CD14-positive monocyte (primary cell): Measurements from ENCODE around the gene VPS39. TPM values are rescaled to one million over a fixed set of nuclear protein-coding genes. Genes with fewer than 3 reads are reported as not detected.

Experiments used
- DNase-seq, 3 donors: peaks; one replicate each; pipeline ENCODE4 v3.0.0-alpha.2; 2011 to 2022
- H2AFZ ChIP-seq: 2 replicates; pipeline ENCODE4 v1.6.0; 2012; ENCODE audit warnings: mild to moderate bottlenecking, low read depth, low read length, inconsistent platforms; ENCODE audit not compliant: insufficient read depth, poor library complexity, severe bottlenecking
- H3K27ac ChIP-seq, 2 donors: 1 replicate in 1 of 2; 2 replicates in 1 of 2; pipeline ENCODE4 v1.5.1; 2012 to 2013; ENCODE audit warnings: low read length in 2 of 2, control low read depth in 1 of 2, inconsistent platforms in 1 of 2, low read depth in 1 of 2, mild to moderate bottlenecking in 1 of 2
- H3K27me3 ChIP-seq, 2 donors: one replicate each; pipeline versions ENCODE4 v1.6.0 to v1.6.1; 2011 to 2013; ENCODE audit warnings: low read length in 2 of 2; ENCODE audit not compliant: control insufficient read depth in 2 of 2, insufficient read depth in 2 of 2
- H3K36me3 ChIP-seq, 2 donors: replicated peaks in 1 of 2; 1 replicate in 1 of 2; 2 replicates in 1 of 2; pipeline versions ENCODE4 v1.5.1 to v1.6.1; 2012 to 2013; ENCODE audit warnings: low read length in 2 of 2, control low read depth in 1 of 2, inconsistent platforms in 1 of 2, mild to moderate bottlenecking in 1 of 2; ENCODE audit not compliant: insufficient read depth in 2 of 2, control insufficient read depth in 1 of 2
- H3K4me1 ChIP-seq, 2 donors: 1 replicate in 1 of 2; 2 replicates in 1 of 2; pipeline versions ENCODE4 v1.5.1 to v1.6.1; 2012 to 2013; ENCODE audit warnings: low read length in 2 of 2, control low read depth in 1 of 2, inconsistent platforms in 1 of 2, mild to moderate bottlenecking in 1 of 2, moderate library complexity in 1 of 2; ENCODE audit not compliant: insufficient read depth in 2 of 2, control insufficient read depth in 1 of 2
- H3K4me2 ChIP-seq: replicated peaks from 2 replicates; pipeline ENCODE3; 2012; ENCODE audit warnings: low read length, moderate library complexity, mild to moderate bottlenecking; ENCODE audit not compliant: poor library complexity, severe bottlenecking; ENCODE audit errors: extremely low read depth
- H3K4me3 ChIP-seq, 3 experiments: fragments of 200-600 bp in 1 of 3; sonication (generic) in 1 of 3; replicated peaks in 1 of 3; 1 replicate in 2 of 3; 2 replicates in 1 of 3; pipeline ENCODE4 v1.5.1; 2011 to 2013; ENCODE audit warnings: low read length in 3 of 3, mild to moderate bottlenecking in 3 of 3, control low read depth in 2 of 3, low read depth in 2 of 3, inconsistent platforms in 1 of 3, moderate library complexity in 1 of 3
- H3K79me2 ChIP-seq: 2 replicates; pipeline ENCODE4 v1.6.0; 2012; ENCODE audit warnings: mild to moderate bottlenecking, control low read depth, inconsistent platforms, low read length, moderate library complexity; ENCODE audit not compliant: insufficient read depth
- H3K9ac ChIP-seq: 2 replicates; pipeline ENCODE4 v1.6.0; 2017; ENCODE audit warnings: low read length, mild to moderate bottlenecking; ENCODE audit not compliant: insufficient read depth, poor library complexity, severe bottlenecking
- H3K9me3 ChIP-seq, 2 donors: replicated peaks in 1 of 2; 1 replicate in 1 of 2; 2 replicates in 1 of 2; pipeline versions ENCODE4 v1.5.1 to v1.6.1; 2012 to 2013; ENCODE audit warnings: low read length in 2 of 2, control low read depth in 1 of 2; ENCODE audit not compliant: control insufficient read depth in 1 of 2, insufficient read depth in 1 of 2
- H4K20me1 ChIP-seq: 2 replicates; pipeline ENCODE4 v1.6.0; 2012; ENCODE audit warnings: mild to moderate bottlenecking, low read length, control low read depth, moderate library complexity; ENCODE audit not compliant: insufficient read depth
- H3K27ac Mint-ChIP-seq, 7 donors: one replicate each; pipeline ENCODE4 v1.8.0; 2020; ENCODE audit warnings: mild to moderate bottlenecking in 7 of 7, mixed read lengths in 7 of 7, moderate library complexity in 6 of 7, inconsistent platforms in 2 of 7
- H3K27me3 Mint-ChIP-seq, 3 donors: one replicate each; pipeline ENCODE4 v1.8.0; 2021 to 2022; ENCODE audit warnings: low read depth in 3 of 3, mild to moderate bottlenecking in 3 of 3, mixed read lengths in 3 of 3, moderate library complexity in 3 of 3, inconsistent platforms in 1 of 3
- H3K36me3 Mint-ChIP-seq, 2 donors: one replicate each; pipeline ENCODE4 v1.8.0; 2020; ENCODE audit warnings: mixed read lengths in 2 of 2, inconsistent platforms in 1 of 2, mild to moderate bottlenecking in 1 of 2
- H3K4me1 Mint-ChIP-seq: one replicate; pipeline ENCODE4 v1.8.0; 2020; ENCODE audit warnings: mild to moderate bottlenecking, mixed read lengths
- H3K4me3 Mint-ChIP-seq, 2 donors: one replicate each; pipeline ENCODE4 v1.8.0; 2020; ENCODE audit warnings: mild to moderate bottlenecking in 2 of 2, mixed read lengths in 2 of 2, moderate library complexity in 1 of 2
- H3K9me3 Mint-ChIP-seq, 7 donors: one replicate each; pipeline ENCODE4 v1.8.0; 2020 to 2022; ENCODE audit warnings: mixed read lengths in 7 of 7, mild to moderate bottlenecking in 6 of 7, moderate library complexity in 6 of 7, inconsistent platforms in 2 of 7
- CTCF ChIP-seq: fragments of 200-600 bp; IDR thresholded peaks from one replicate; pipeline ENCODE4 v1.8.0; 2022; ENCODE audit warnings: antibody characterized with exemption, mild to moderate bottlenecking
- WGBS: methylation state at CpG from one replicate; pipeline ENCODE4 v1.1.5; 2013; ENCODE audit warnings: missing lambda C conversion rate; ENCODE audit not compliant: insufficient coverage; 5-methylcytosine and 5-hydroxymethylcytosine counted together
- intact Hi-C, 2 donors: fragments of 100-400 bp; cut with micrococcal nuclease; formaldehyde crosslinking; loops; one replicate each; pipeline versions ENCODE4 v1.15.0 to v1.15.1; 2023
- polyA plus RNA-seq, 3 donors: library from polyadenylated mRNA; depleted of rRNA in 1 of 3; unstranded in 2 of 3; stranded (reverse) in 1 of 3; fragments of 300-500 nt in 2 of 3; fragments of >200 nt in 1 of 3; fragmentation: Illumina TruSeq in 2 of 3; gene quantifications; 1 replicate in 2 of 3; 2 replicates in 1 of 3; pipeline ENCODE4 v1.2.3, GENCODE V29; 2012 to 2021

Gene VPS39
- polyA plus RNA-seq, 3 donors = 16.8 to 102 (median 25.8) TPM

DNA sequence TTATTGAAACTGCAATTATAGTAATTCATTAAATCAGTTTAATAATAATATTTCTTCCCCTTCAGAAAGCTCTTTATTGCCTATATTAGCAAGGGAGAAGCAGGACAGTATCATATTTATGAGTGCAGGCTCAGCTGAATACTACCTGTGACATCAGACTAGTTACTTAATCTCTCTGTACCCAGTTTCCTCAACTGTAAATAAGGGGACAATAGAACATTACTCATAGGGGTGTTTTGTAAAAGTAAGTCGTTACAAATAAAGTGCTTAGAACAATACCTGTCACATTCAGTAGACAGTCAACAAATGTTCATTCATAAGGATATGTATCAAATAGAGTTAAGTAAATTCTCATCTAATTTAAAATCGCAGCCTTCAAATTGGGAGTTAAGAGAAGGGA is 12.1 kb upstream of the VPS39 start:
- intact Hi-C loops = no loop called here
- Mint-ChIP-seq H3K27ac (no peak overlapping the region), H3K9me3 (no peaks in the 10 kb centered on the region), H3K36me3 (peaks cover 72 to 88% of the 10 kb centered on the region in 2 donors), H3K4me1 (peaks cover 7% of the 10 kb centered on the region), H3K4me3 (no peak overlapping the region), H3K27me3 (no peaks in the 10 kb centered on the region)
- Histone ChIP-seq H3K27ac (no peak overlapping the region), H2AFZ (no peak overlapping the region), H3K4me2 (no peak overlapping the region), H3K4me1 (no peaks in the 10 kb centered on the region), H3K27me3 (no peaks in the 10 kb centered on the region), H3K9ac (no peak overlapping the region), H3K36me3 (peaks cover 69 to 88% of the 10 kb centered on the region in 2 donors), H3K4me3 (no peak overlapping the region), H3K9me3 (no peaks in the 10 kb centered on the region), H3K79me2 (no peaks in the 10 kb centered on the region), H4K20me1 (no peaks in the 10 kb centered on the region)
- no peak for DNase-seq
- no peak for TF ChIP-seq CTCF
- WGBS = no CpG with 5 or more reads among the region's 2 CpGs

DNA sequence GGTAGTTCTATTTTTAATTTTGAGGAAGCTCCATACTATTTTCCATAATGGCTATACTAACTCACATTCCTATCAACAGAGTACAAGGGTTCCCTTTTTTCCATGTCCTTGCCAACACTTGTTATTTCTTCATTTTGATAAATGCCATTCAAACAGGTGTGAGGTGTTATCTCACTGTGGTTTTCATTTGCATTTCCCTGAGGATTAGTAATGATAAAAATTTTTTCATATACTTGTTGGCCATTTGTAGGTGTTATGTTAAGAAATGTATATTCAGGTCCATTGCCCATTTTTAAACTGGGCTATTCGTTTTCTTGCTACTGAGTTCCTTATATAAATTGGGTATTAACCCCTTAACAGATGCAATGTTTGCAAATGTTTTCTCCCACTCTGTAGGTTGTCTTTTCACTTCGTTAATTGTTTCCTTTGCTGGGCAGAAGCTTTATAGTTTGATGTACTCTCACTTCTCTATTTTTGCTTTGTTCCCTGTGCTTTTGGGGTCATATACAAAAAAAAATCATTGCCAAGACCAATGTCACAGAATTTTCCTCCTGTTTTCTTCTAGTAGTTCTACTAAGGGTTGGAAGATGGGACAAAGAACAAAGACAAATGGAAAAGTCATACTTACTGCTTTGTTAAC is 11.0 kb upstream of the VPS39 start:
- peak overlapping the region in 1 of 7 donors; percentile 63 for H3K27ac Mint-ChIP-seq
- H3K36me3 Mint-ChIP-seq = peaks cover 70 to 84% of the 10 kb centered on the region in 2 donors
- TF ChIP-seq CTCF = no peak

More for the DNA sequence above, 11.0 kb upstream of the VPS39 start:
- H4K20me1 ChIP-seq = peaks cover 4% of the 10 kb centered on the region
- H2AFZ ChIP-seq = no peak overlapping the region
- intact Hi-C loops = no loop called here
- H3K79me2 ChIP-seq = no peaks in the 10 kb centered on the region
- H3K27me3 Mint-ChIP-seq = no peaks in the 10 kb centered on the region
- no peaks in the 10 kb centered on the region for H3K9me3 ChIP-seq
- peak overlapping the region in 1 of 2 donors; percentile 40 for H3K27ac ChIP-seq
- H3K4me1 ChIP-seq = no peaks in the 10 kb centered on the region
- H3K4me1 Mint-ChIP-seq = peaks cover 7% of the 10 kb centered on the region
- no peak overlapping the region for H3K4me3 ChIP-seq
- no peak overlapping the region for H3K4me3 Mint-ChIP-seq
- no peak overlapping the region for H3K9ac ChIP-seq
- no peak overlapping the region for H3K4me2 ChIP-seq
- no CpG with 5 or more reads among the region's 2 CpGs for WGBS
- no peaks in the 10 kb centered on the region for H3K27me3 ChIP-seq
- DNase-seq = no peak
- peaks cover 64 to 88% of the 10 kb centered on the region in 2 donors for H3K36me3 ChIP-seq
- H3K9me3 Mint-ChIP-seq = no peaks in the 10 kb centered on the region
